Activated CD4-positive, CD25-positive, alpha-beta regulatory T cell treated with anti-CD3 and anti-CD28 coated beads, Interleukin-2, amount 50 U/mL, for 24 hours (primary cell): ENCODE data around the gene EDN1.
"Not testable (repeated sequence)": the region's sequence is repeated elsewhere in the genome, so short reads cannot be mapped to it uniquely, and the experiment has no call there.

Experiments
- ATAC-seq, 2 donors: fragments of 150-1000 bp; cut with Tn5 transposase; one replicate each; pipeline ENCODE4 v1.10.0; 2021; ENCODE audit warnings: mild to moderate bottlenecking in 1 of 2, moderate library complexity in 1 of 2

Gene EDN1

GRCh38 chr6:12295558-12296254 lies 5.5 kb downstream of the EDN1 start:
- ATAC-seq, result no peak

- ATAC-seq, result no peak
These were observed 6.1 kb downstream of the EDN1 start for GRCh38 chr6:12296255-12296573.

GRCh38 chr6:12296604-12297003 lies 6.4 kb downstream of the EDN1 start:
- no peak for ATAC-seq

- no peak for ATAC-seq
These were observed 7.3 kb downstream of the EDN1 start for GRCh38 chr6:12297363-12298016.

GRCh38 chr6:12298017-12298978 lies 8.1 kb downstream of the EDN1 start:
- no peak for ATAC-seq

- ATAC-seq, result no peak
These were observed 8.8 kb downstream of the EDN1 start for GRCh38 chr6:12298995-12299394.

- ATAC-seq, result no peak
These were observed 10.9 kb downstream of the EDN1 start for GRCh38 chr6:12301018-12301417.

- ATAC-seq, result no peak
These were observed 14.3 kb downstream of the EDN1 start for GRCh38 chr6:12304487-12304886.

GRCh38 chr6:12309070-12309469 lies 18.9 kb downstream of the EDN1 start:
- no peak for ATAC-seq

GRCh38 chr6:12311106-12311505 lies 20.9 kb downstream of the EDN1 start:
- ATAC-seq, result no peak

GRCh38 chr6:12312736-12313135 lies 22.6 kb downstream of the EDN1 start:
- ATAC-seq, result no peak

- ATAC-seq, result no peak
These were observed 23.3 kb downstream of the EDN1 start for GRCh38 chr6:12313306-12313991.

GRCh38 chr6:12313992-12314589 lies 23.9 kb downstream of the EDN1 start:
- no peak for ATAC-seq

GRCh38 chr6:12314751-12315150 lies 24.6 kb downstream of the EDN1 start:
- no peak for ATAC-seq

GRCh38 chr6:12315292-12316081 lies 25.3 kb downstream of the EDN1 start:
- no peak for ATAC-seq

- no peak for ATAC-seq
These were observed 28.6 kb downstream of the EDN1 start for GRCh38 chr6:12318749-12319148.

- ATAC-seq, result not testable (repeated sequence)
These were observed 29.9 kb downstream of the EDN1 start for GRCh38 chr6:12320074-12320473.

- ATAC-seq, result no peak
These were observed 33.9 kb downstream of the EDN1 start for GRCh38 chr6:12324099-12324498.

GRCh38 chr6:12324748-12325147 lies 34.6 kb downstream of the EDN1 start:
- no peak for ATAC-seq

GRCh38 chr6:12325872-12326271 lies 35.7 kb downstream of the EDN1 start:
- ATAC-seq, result no peak

- no peak for ATAC-seq
These were observed 37.2 kb downstream of the EDN1 start for GRCh38 chr6:12327391-12327790.

- ATAC-seq, result no peak
These were observed 37.8 kb downstream of the EDN1 start for GRCh38 chr6:12327988-12328387.
